A549 (cell line): Measurements from ENCODE around the gene FYB1. TPM values are rescaled to one million over a fixed set of nuclear protein-coding genes. Genes with fewer than 3 reads are reported as not detected.

Source experiments
- ATAC-seq, 2 experiments: fragments of 200-7000 bp in 1 of 2; fragments of >200 bp in 1 of 2; cut with Nextera tagmentation in 1 of 2; cut with Tn5 transposase in 1 of 2; 3 replicates each; pipeline versions ENCODE4 v1.8.0 to v1.9.1; 2018 to 2020; ENCODE audit warnings: mild to moderate bottlenecking in 1 of 2, moderate library complexity in 1 of 2
- CTCF ChIA-PET: fragments of 300-600 bp; sonication (Branson Sonifier 250); formaldehyde crosslinking; extraction: SDS; loops from one replicate; lab custom pipeline; 2021; ENCODE audit warnings: antibody characterized with exemption, inconsistent platforms; lab: Yijun Ruan, JAX
- POLR2A ChIA-PET: fragments of 350-600 bp; formaldehyde crosslinking; extraction: SDS; loops from one replicate; lab custom pipeline; 2021; ENCODE audit warnings: antibody characterized with exemption, inconsistent platforms; lab: Yijun Ruan, JAX
- DNase-seq, 2 experiments: peaks; one replicate each; pipeline versions ENCODE4 v3.0.0 to v3.0.0-alpha.2; 2011 to 2016; ENCODE audit warnings: low read depth in 1 of 2, low spot score in 1 of 2
- FAIRE-seq: peaks from 2 replicates; lab custom pipeline; 2011; peaks lifted over from hg19 to GRCh38; lab: Jason Lieb, UNC
- H3K27ac ChIP-seq, 2 experiments: fragments of >200 bp; sonication (Bioruptor Twin); formaldehyde crosslinking; 3 replicates each; pipeline ENCODE4 v1.5.1; 2016 to 2017
- H3K4me1 ChIP-seq: fragments of >200 bp; sonication (Bioruptor Twin); formaldehyde crosslinking; 3 replicates; pipeline ENCODE4 v1.6.1; 2016
- H3K4me2 ChIP-seq: fragments of >200 bp; sonication (Bioruptor Twin); formaldehyde crosslinking; 3 replicates; pipeline ENCODE4 v1.6.1; 2016
- H3K4me3 ChIP-seq: fragments of >200 bp; sonication (Bioruptor Twin); formaldehyde crosslinking; 3 replicates; pipeline ENCODE4 v1.5.1; 2016
- H3K9me3 ChIP-seq: fragments of >200 bp; sonication (Bioruptor Twin); formaldehyde crosslinking; 3 replicates; pipeline ENCODE4 v1.6.1; 2016
- ATOH8 ChIP-seq: fragments of 250-450 bp; sonication (Bioruptor Pico); IDR thresholded peaks from 2 replicates; pipeline ENCODE4 v1.5.0; 2020; ENCODE audit warnings: low read depth, mild to moderate bottlenecking, moderate library complexity
- CBX8 ChIP-seq: fragments of 200-600 bp; sonication (generic); IDR thresholded peaks from 2 replicates; pipeline ENCODE4 v1.6.1; 2016
- CTCF ChIP-seq: fragments of >200 bp; sonication (Bioruptor Twin); formaldehyde crosslinking; IDR thresholded peaks from 3 replicates; pipeline ENCODE4 v1.5.1; 2016
- E2F6 ChIP-seq: IDR thresholded peaks from 2 replicates; pipeline ENCODE4 v1.6.1; 2012; ENCODE audit warnings: low read depth, borderline replicate concordance
- EHF ChIP-seq: fragments of 250-450 bp; sonication (Bioruptor Pico); IDR thresholded peaks from 2 replicates; pipeline ENCODE4 v1.5.0; 2020; ENCODE audit warnings: mild to moderate bottlenecking
- EHMT2 ChIP-seq: fragments of 200-600 bp; sonication (generic); IDR thresholded peaks from 2 replicates; pipeline ENCODE4 v1.6.1; 2016; ENCODE audit warnings: antibody characterized with exemption, low read depth, mild to moderate bottlenecking, moderate library complexity
- EP300 ChIP-seq, 2 experiments: fragments of >200 bp; sonication (Bioruptor Twin); formaldehyde crosslinking; IDR thresholded peaks; 2 replicates in 1 of 2; 3 replicates in 1 of 2; pipeline ENCODE4 v1.6.1; 2016 to 2017
- FOSB ChIP-seq: fragments of 250-450 bp; sonication (Bioruptor Pico); IDR thresholded peaks from 2 replicates; pipeline ENCODE4 v1.5.0; 2020; ENCODE audit warnings: mild to moderate bottlenecking, moderate library complexity
- FOSL2 ChIP-seq, 2 experiments: fragments of 450-650 bp in 1 of 2; fragments of >200 bp in 1 of 2; sonication (Bioruptor Twin) in 1 of 2; formaldehyde crosslinking; IDR thresholded peaks; 2 replicates each; pipeline versions ENCODE4 v1.5.0 to v1.6.1; 2016 to 2020; ENCODE audit warnings: mild to moderate bottlenecking in 1 of 2, moderate library complexity in 1 of 2
- GATA3 ChIP-seq: IDR thresholded peaks from 2 replicates; pipeline ENCODE4 v1.6.1; 2012; ENCODE audit warnings: borderline replicate concordance
- HOXB5 ChIP-seq: fragments of 250-450 bp; sonication (Bioruptor Pico); IDR thresholded peaks from 2 replicates; pipeline ENCODE4 v1.5.0; 2020; ENCODE audit warnings: mild to moderate bottlenecking, moderate library complexity
- JUNB ChIP-seq: fragments of >200 bp; sonication (Bioruptor Twin); formaldehyde crosslinking; IDR thresholded peaks from 2 replicates; pipeline ENCODE4 v1.6.1; 2016
- MAFK ChIP-seq: fragments of 450-650 bp; IDR thresholded peaks from 2 replicates; pipeline ENCODE4 v1.6.1; 2014; ENCODE audit not compliant: partially characterized antibody
- MAX ChIP-seq: IDR thresholded peaks from 2 replicates; pipeline ENCODE4 v1.6.1; 2012
- MAZ ChIP-seq: fragments of 150-350 bp; IDR thresholded peaks from 2 replicates; pipeline ENCODE4 v1.6.1; 2014; ENCODE audit warnings: antibody characterized with exemption, low read depth, low read length, borderline replicate concordance
- MYC ChIP-seq: IDR thresholded peaks from 2 replicates; pipeline ENCODE4 v1.6.1; 2012; ENCODE audit warnings: mild to moderate bottlenecking, inconsistent platforms, low read length, improper control_type of control experiment, borderline replicate concordance
- NFE2L2 ChIP-seq: fragments of 150-350 bp; conservative IDR thresholded peaks from 2 replicates; pipeline ENCODE4 v1.6.1; 2014; ENCODE audit warnings: low read length
- NR3C1 ChIP-seq: fragments of >200 bp; sonication (Bioruptor Twin); formaldehyde crosslinking; IDR thresholded peaks from 3 replicates; pipeline ENCODE4 v1.6.1; 2017
- PBX3 ChIP-seq: IDR thresholded peaks from 2 replicates; pipeline ENCODE4 v1.6.1; 2012
- RAD21 ChIP-seq, 2 experiments: fragments of >200 bp in 1 of 2; sonication (Bioruptor Twin) in 1 of 2; formaldehyde crosslinking in 1 of 2; IDR thresholded peaks in 1 of 2; conservative IDR thresholded peaks in 1 of 2; 2 replicates in 1 of 2; 3 replicates in 1 of 2; pipeline ENCODE4 v1.6.1; 2012 to 2018; ENCODE audit warnings: inconsistent platforms in 1 of 2
- RCOR1 ChIP-seq: fragments of 150-350 bp; IDR thresholded peaks from 2 replicates; pipeline ENCODE4 v1.6.1; 2014; ENCODE audit warnings: antibody characterized with exemption, low read length, low read depth
- RFX5 ChIP-seq: fragments of 450-650 bp; IDR thresholded peaks from 2 replicates; pipeline ENCODE4 v1.7.1; 2014; ENCODE audit warnings: antibody characterized with exemption, mild to moderate bottlenecking, moderate library complexity
- RNF2 ChIP-seq: fragments of 200-600 bp; sonication (generic); IDR thresholded peaks from 2 replicates; pipeline ENCODE4 v1.6.1; 2016; ENCODE audit warnings: low read depth, mild to moderate bottlenecking, antibody characterized with exemption, moderate library complexity, borderline replicate concordance
- SMC3 ChIP-seq: fragments of >200 bp; sonication (Bioruptor Twin); formaldehyde crosslinking; IDR thresholded peaks from 3 replicates; pipeline ENCODE4 v1.6.1; 2018; ENCODE audit warnings: inconsistent platforms
- USF2 ChIP-seq: fragments of 450-650 bp; IDR thresholded peaks from 2 replicates; pipeline ENCODE4 v1.6.1; 2014; ENCODE audit warnings: antibody characterized with exemption
- ZFP36 ChIP-seq: fragments of 450-650 bp; IDR thresholded peaks from 2 replicates; pipeline ENCODE4 v1.6.1; 2014; ENCODE audit warnings: borderline replicate concordance; ENCODE audit not compliant: partially characterized antibody
- WGBS: methylation state at CpG from one replicate; pipeline ENCODE4 v1.1.6; 2017; ENCODE audit errors: missing lambda C conversion rate; 5-methylcytosine and 5-hydroxymethylcytosine counted together
- polyA plus RNA-seq, 4 experiments: library from polyadenylated mRNA; depleted of rRNA in 3 of 4; stranded (reverse); fragments of >200 nt; fragmentation: RNase III in 1 of 4; extraction: RNeasy Plus Mini Kit Qiagen cat#74134 plus additional on column Dnase treatment in 1 of 4; gene quantifications; 2 replicates in 3 of 4; 3 replicates in 1 of 4; pipeline ENCODE4 v1.2.3, GENCODE V29; 2011 to 2017
- TF ChIP-seq, protein P1 (sequence below): fragments of >200 bp; sonication (Bioruptor Twin); formaldehyde crosslinking; IDR thresholded peaks from 3 replicates; pipeline ENCODE4 v1.6.1; 2016

Gene FYB1
- polyA plus RNA-seq, 2 of the 4 experiments (the other 2 are of a cell fraction) = 7.4 to 34.6 TPM

- ChIA-PET POLR2A (no interaction called here), CTCF (interaction anchor here (5.9 kb wide), 1 partner anchor 13 kb away, joined by 45 read pairs; no protein-coding TSS in a partner anchor)
- DNase-seq (no peak), FAIRE-seq (peak; percentile 97), ATAC-seq (peak; percentile 27 to 45; a peak in 4 of 6 replicates)
- WGBS = 12% methylated on average over 1 of the region's 1 CpG
- Histone ChIP-seq H3K9me3 (peaks cover 26% of the 10 kb centered on the region; the same call in 2 of the 3 replicates), H3K4me3 (no peak overlapping the region), H3K27ac (peak overlapping the region; percentile 81 to 84), H3K4me1 (peaks cover 21% of the 10 kb centered on the region), H3K4me2 (peak overlapping the region; percentile 70)
- TF ChIP-seq FOSL2 (IDR thresholded peaks at IDR 0.05) = no peak
- peak; percentile 89 for TF ChIP-seq FOSL2 (CRISPR knock-in tag; IDR thresholded peaks at IDR 0.05)
- TF ChIP-seq HOXB5 (CRISPR knock-in tag) = no peak
- no peak for TF ChIP-seq SMC3
- no peak for TF ChIP-seq EHMT2
- no peak for TF ChIP-seq CBX8
- no peak for TF ChIP-seq RCOR1
These were observed 126.0 kb downstream of the FYB1 start for GRCh38 chr5:39093352-39093751.

- H3K4me2 ChIP-seq = peak overlapping the region; percentile 70
- peaks cover 26% of the 10 kb centered on the region; the same call in 2 of the 3 replicates for H3K9me3 ChIP-seq
- H3K4me1 ChIP-seq = peaks cover 21% of the 10 kb centered on the region
- TF ChIP-seq RAD21 (conservative IDR thresholded peaks at IDR 0.05 in 1 of 2, IDR thresholded peaks at IDR 0.05 in 1 of 2) (no peak), ATOH8 (CRISPR knock-in tag) (0 out of 2 replicates have a peak, but pooled peaks have one; percentile 15), MAZ (no peak), PBX3 (peak; percentile 33; the same call in 1 of the 2 replicates), MAX (peak; percentile 68), MYC (peak; percentile 35; the same call in 1 of the 2 replicates), FOSB (CRISPR knock-in tag) (no peak), NFE2L2 (peak; percentile 50; the same call in 1 of the 2 replicates), RNF2 (no peak), E2F6 (no peak), GATA3 (peak; percentile 70; the same call in 1 of the 2 replicates), RFX5 (no peak), MAFK (peak; percentile 86), ZFP36 (no peak), JUNB (peak; percentile 88), USF2 (no peak), NR3C1 (no peak), HOXB5 (CRISPR knock-in tag) (peak; percentile 92), FOSL2 (IDR thresholded peaks at IDR 0.05) (peak; percentile 81), FOSL2 (CRISPR knock-in tag; IDR thresholded peaks at IDR 0.05) (peak; percentile 83), EP300 (IDR thresholded peaks at IDR 0.05) (peak; percentile 5 to 49; a peak in 2 of 5 replicates), CTCF (no peak), EHF (CRISPR knock-in tag) (0 out of 2 replicates have a peak, but pooled peaks have one; percentile 24)
- TF ChIP-seq, protein P1, sequence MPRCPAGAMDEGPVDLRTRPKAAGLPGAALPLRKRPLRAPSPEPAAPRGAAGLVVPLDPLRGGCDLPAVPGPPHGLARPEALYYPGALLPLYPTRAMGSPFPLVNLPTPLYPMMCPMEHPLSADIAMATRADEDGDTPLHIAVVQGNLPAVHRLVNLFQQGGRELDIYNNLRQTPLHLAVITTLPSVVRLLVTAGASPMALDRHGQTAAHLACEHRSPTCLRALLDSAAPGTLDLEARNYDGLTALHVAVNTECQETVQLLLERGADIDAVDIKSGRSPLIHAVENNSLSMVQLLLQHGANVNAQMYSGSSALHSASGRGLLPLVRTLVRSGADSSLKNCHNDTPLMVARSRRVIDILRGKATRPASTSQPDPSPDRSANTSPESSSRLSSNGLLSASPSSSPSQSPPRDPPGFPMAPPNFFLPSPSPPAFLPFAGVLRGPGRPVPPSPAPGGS = no peak
- 13% methylated on average over 4 of the region's 4 CpGs for WGBS
- H3K4me3 ChIP-seq = no peak overlapping the region
- ATAC-seq (peak; percentile 75 to 86), FAIRE-seq (peak; percentile 97), DNase-seq (peak in 1 of 2 experiments; percentile 71)
- peak overlapping the region; percentile 81 to 84 for H3K27ac ChIP-seq
- ChIA-PET POLR2A (no interaction called here), CTCF (interaction anchor here (1.0 to 5.9 kb wide), 2 partner anchors 12 kb away, joined by 4 to 45 read pairs; no protein-coding TSS in a partner anchor)
These were observed 126.6 kb downstream of the FYB1 start for GRCh38 chr5:39092581-39093351.
